ENCODE results near the gene TMPRSS13. TPM values are rescaled to one million over a fixed set of nuclear protein-coding genes. Genes with fewer than 3 reads are reported as not detected.
"Not testable (repeated sequence)": the region's sequence is repeated elsewhere in the genome, so short reads cannot be mapped to it uniquely, and the experiment has no call there.

Gene TMPRSS13
- total and polyA plus RNA-seq, 2 experiments from 2014 or later: 1.3 to 1.9 TPM

DNA sequence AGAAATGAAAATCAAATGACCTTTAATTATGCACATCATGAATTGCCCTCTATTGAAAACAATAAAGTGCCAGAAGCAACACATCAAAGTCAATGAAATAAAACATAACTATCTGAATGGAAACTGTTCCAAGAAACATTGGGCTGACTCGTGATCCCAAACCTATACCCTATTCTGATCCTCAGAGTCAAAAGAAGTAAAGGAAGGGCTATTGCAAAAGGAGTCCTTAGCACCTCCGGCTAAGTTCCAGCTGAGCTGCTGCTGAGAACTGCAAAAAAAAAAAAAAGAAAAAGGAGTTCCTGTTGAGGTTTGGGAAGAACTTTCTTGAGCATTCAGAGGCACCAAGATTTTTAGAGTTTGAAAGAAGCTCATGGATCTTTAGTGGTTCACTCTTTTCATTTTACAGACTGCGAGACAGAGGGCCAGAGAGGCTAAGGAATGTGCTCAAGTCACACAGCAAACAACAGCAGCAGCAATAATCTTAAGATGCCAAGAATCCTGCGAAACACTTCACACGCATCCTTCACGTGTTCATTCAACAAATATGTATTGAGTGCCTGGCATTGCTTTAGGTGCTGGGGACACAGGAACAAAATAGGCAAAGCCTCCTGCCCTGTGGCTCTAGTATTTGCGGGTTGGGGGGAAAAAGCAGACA is 841 bp upstream of the TMPRSS13 start:
- H3K27me3 ChIP-seq: no peaks in the 10 kb centered on the region

DNA sequence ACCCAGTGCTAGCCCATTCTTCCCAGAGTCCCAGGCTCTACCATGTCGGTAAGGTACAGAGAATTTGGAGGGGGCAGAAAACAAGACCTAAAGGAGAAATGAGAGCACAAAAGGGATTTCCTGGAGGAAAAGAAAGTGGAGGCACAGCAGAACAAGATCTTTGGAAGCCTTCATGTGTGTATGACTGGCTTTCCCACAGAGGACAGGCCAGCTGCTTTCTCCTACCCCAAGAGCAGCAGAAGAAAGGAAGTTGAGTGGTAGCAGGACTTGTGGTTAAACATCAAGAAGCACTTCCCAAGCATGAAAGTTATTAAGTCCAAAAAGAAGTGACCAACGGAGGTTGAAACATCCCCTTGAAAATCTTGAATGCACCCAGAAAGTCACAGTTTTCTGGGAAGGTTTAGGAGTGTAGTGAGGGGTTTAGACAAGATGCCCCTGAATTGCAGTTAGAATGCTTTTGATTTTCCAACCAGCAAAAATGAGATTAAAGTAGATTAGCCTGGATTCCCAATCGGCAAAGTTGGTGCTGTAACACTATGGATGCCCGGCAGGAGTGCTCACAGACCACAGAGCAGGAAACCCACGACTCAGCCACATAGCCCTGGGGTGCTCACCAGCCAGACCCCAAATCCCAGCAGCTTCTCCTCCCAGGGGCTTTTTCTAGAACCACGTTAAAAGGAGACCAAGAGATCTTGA is 608 bp downstream of the TMPRSS13 start:
- peak overlapping the region; percentile 36 for H3K27ac ChIP-seq
- H3K4me2 ChIP-seq: peak overlapping the region; percentile 60
- WGBS (ENCODE audit: low lambda C conversion rate, missing lambda C conversion rate): 59% methylated on average over 6 of the region's 6 CpGs

More for the DNA sequence above, 841 bp upstream of the TMPRSS13 start:
- no peaks in the 10 kb centered on the region for H3K9me2 ChIP-seq (replicated peaks; ENCODE audit: insufficient read depth)
- H3K36me3 ChIP-seq (replicated peaks; ENCODE audit: insufficient read depth, low read depth): no peaks in the 10 kb centered on the region
- DNase-seq (ENCODE audit: low spot score): no peak
- WGBS (ENCODE audit: low lambda C conversion rate, missing lambda C conversion rate): 82% methylated on average over 7 of the region's 7 CpGs
- no peak overlapping the region for H3K27ac ChIP-seq
- H2AFZ ChIP-seq: no peak overlapping the region
- no peak overlapping the region for H3K4me2 ChIP-seq
- no peak for TF ChIP-seq EZH2 (IDR thresholded peaks at IDR 0.05; ENCODE audit: borderline replicate concordance)
- TF ChIP-seq CTCF (IDR thresholded peaks at IDR 0.05; ENCODE audit: poor library complexity): no peak
- no peak for TF ChIP-seq EZH2phosphoT487 (IDR thresholded peaks at IDR 0.05; ENCODE audit: low read depth, severe bottlenecking, unreplicated experiment)
- H3K4me3 ChIP-seq: no peak overlapping the region
- H3K79me2 ChIP-seq: no peaks in the 10 kb centered on the region
- peaks cover 7% of the 10 kb centered on the region for H3K4me1 ChIP-seq (ENCODE audit: insufficient read depth)
- H3K9me3 ChIP-seq (ENCODE audit: low read depth): no peaks in the 10 kb centered on the region
- no peaks in the 10 kb centered on the region for H4K20me1 ChIP-seq (ENCODE audit: insufficient read depth, poor library complexity, severe bottlenecking)

GRCh38 chr11:117927926-117928325 is 1.3 kb downstream of the TMPRSS13 start:
- Histone ChIP-seq H3K27ac (no peak overlapping the region), H3K79me2 (no peaks in the 10 kb centered on the region), H3K36me3 (replicated peaks; ENCODE audit: insufficient read depth, low read depth) (no peaks in the 10 kb centered on the region), H3K4me3 (no peak overlapping the region), H3K4me1 (ENCODE audit: insufficient read depth) (peaks cover 7% of the 10 kb centered on the region), H4K20me1 (ENCODE audit: insufficient read depth, poor library complexity, severe bottlenecking) (no peaks in the 10 kb centered on the region), H3K4me2 (no peak overlapping the region), H2AFZ (no peak overlapping the region), H3K9me2 (replicated peaks; ENCODE audit: insufficient read depth) (no peaks in the 10 kb centered on the region), H3K9me3 (ENCODE audit: low read depth) (no peaks in the 10 kb centered on the region), H3K27me3 (no peaks in the 10 kb centered on the region)
- TF ChIP-seq EZH2 (IDR thresholded peaks at IDR 0.05; ENCODE audit: borderline replicate concordance) (no peak), CTCF (IDR thresholded peaks at IDR 0.05; ENCODE audit: poor library complexity) (no peak), EZH2phosphoT487 (IDR thresholded peaks at IDR 0.05; ENCODE audit: low read depth, severe bottlenecking, unreplicated experiment) (no peak)
- no peak for DNase-seq (ENCODE audit: low spot score)
- WGBS (ENCODE audit: low lambda C conversion rate, missing lambda C conversion rate): 98% methylated on average over 3 of the region's 3 CpGs

More for the DNA sequence above, 608 bp downstream of the TMPRSS13 start:
- Histone ChIP-seq H3K27me3 (no peaks in the 10 kb centered on the region), H3K36me3 (replicated peaks; ENCODE audit: insufficient read depth, low read depth) (no peaks in the 10 kb centered on the region), H3K79me2 (no peaks in the 10 kb centered on the region), H2AFZ (no peak overlapping the region), H3K9me2 (replicated peaks; ENCODE audit: insufficient read depth) (no peaks in the 10 kb centered on the region), H4K20me1 (ENCODE audit: insufficient read depth, poor library complexity, severe bottlenecking) (no peaks in the 10 kb centered on the region), H3K4me3 (no peak overlapping the region), H3K9me3 (ENCODE audit: low read depth) (no peaks in the 10 kb centered on the region), H3K4me1 (ENCODE audit: insufficient read depth) (peaks cover 7% of the 10 kb centered on the region)
- DNase-seq (ENCODE audit: low spot score): no peak
- no peak for TF ChIP-seq CTCF (IDR thresholded peaks at IDR 0.05; ENCODE audit: poor library complexity)
- no peak for TF ChIP-seq EZH2phosphoT487 (IDR thresholded peaks at IDR 0.05; ENCODE audit: low read depth, severe bottlenecking, unreplicated experiment)
- TF ChIP-seq EZH2 (IDR thresholded peaks at IDR 0.05; ENCODE audit: borderline replicate concordance): no peak

GRCh38 chr11:117926166-117926565 is 3.0 kb downstream of the TMPRSS13 start:
- not testable (repeated sequence) for H3K4me2 ChIP-seq; H3K36me3 ChIP-seq (replicated peaks; ENCODE audit: insufficient read depth, low read depth); H3K4me1 ChIP-seq (ENCODE audit: insufficient read depth); H3K27ac ChIP-seq; H3K79me2 ChIP-seq; DNase-seq (ENCODE audit: low spot score); H3K4me3 ChIP-seq; H3K9me3 ChIP-seq (ENCODE audit: low read depth); H4K20me1 ChIP-seq (ENCODE audit: insufficient read depth, poor library complexity, severe bottlenecking); H3K27me3 ChIP-seq; H2AFZ ChIP-seq; H3K9me2 ChIP-seq (replicated peaks; ENCODE audit: insufficient read depth)
- WGBS (ENCODE audit: low lambda C conversion rate, missing lambda C conversion rate): 90% methylated on average over 5 of the region's 7 CpGs

All from hepatocyte (in vitro differentiated cells).